GM19452 (cell line): ENCODE data around the gene SYNGR4.

Source experiments
- ATAC-seq: cut with Tn5 transposase; IDR thresholded peaks from one replicate; pipeline ENCODE4 v1.9.1; 2021; ENCODE audit not compliant: unreplicated experiment

SYNGR4 gene

DNA sequence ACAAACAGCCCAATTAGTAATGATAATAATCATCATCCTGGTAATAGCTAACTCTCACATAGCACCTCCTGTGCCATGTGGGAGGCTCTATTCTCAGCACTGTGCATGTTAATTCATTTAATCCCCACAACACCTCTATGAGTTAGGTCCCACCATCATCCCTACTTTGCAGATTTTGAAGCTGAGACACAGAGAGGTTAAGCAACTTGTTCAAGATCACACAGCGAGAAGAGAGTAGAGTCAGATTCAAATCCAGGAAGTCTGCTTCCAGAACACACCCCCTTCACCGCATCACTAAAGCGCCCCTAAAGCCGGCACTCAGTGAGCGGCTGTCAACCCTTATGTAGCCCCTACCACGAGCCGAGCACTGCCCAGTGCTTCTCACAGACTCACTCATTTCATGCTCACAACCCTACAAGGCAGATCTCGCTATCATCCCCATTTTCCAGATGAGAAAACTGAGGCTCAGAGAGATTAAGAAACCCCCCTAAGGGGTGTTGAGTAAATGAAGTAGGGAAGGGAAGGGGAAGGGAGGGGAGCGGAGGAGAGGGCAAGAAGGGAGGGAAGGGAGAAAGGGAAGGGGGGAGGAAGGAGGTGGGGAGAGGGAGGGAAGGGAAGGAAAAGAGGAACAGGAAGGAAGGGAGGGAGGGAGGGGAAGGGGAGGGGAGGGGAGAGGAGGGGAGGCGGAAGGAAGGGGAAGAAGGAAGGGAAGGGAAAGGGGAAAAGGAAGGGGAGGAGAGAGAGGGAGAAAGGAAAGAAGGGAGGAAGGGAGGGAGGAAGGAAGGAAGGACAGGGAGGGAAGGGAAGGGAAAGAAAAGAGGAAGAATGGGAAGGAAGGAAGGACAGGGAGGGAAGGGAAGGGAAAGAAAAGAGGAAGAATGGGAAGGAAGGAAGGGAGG, 22.4 kb upstream of the SYNGR4 start:
- ATAC-seq = no peak

DNA sequence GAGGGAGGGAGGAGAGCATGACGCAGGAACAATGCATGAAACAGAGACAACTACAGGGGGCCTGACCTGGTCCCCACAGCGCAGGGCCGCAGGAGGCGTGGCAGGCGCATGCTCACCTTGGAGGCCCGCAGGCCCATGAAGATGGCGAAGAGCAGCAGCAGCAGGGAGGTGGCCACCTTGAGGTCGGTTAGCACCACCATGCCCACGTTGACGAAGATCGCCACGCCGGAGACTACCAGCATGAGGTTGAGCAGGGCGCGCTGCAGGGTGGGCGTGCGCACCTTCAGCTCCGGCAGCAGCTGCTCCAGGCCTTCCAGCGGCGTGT, 21.8 kb upstream of the SYNGR4 start:
- no peak for ATAC-seq

DNA sequence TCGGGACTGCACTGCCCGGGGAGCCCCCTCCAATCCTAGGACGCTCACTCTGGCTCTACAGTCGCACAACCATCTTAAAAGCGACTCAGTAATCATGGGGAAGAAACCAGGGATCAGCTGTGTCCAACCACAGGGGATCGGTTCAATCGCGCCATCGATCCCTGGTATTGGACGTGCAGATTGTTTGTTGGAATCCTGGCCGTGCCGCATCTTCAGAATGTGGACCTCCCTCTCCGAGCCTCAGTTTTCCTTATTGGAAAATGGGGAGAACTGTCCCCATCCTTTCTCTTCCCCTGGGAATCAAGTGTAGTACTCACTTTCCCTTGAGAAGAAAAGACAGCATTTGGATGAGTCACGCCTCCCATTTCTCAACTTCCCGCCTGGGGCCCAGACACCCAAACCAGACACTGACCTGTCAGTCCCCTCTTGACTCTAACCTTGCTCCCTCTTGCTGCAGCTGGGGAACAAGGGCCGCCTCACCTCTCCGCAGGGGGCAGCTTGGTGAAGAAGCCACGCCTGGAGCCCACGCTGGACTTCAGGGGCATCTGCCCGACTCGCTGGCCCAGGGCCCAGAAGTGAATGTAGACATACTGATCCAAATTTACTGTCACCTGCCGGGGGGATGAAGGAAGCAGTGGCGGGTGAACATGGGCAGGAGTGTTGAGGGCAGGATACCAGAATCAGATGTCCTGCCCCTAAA, 21.2 kb upstream of the SYNGR4 start:
- no peak for ATAC-seq

DNA sequence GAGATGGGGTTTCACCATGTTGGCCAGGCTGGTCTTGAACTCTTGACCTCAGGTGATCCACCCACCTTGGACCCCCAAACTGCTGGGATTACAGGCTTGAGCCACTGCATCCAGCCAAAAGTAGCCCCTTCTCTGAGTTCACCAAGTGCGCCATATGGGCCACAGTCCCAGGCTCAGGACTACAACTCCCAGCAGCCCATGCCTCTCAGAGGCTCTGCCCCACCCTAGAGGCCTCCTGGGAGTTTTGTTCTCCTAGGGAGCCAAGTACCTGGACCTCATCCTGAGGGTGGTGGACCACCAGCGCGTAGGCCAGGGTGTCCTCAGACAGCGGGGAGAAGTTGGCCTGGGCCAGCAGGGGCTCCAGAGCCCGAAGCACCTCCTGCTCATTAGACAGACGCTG, 19.3 kb upstream of the SYNGR4 start:
- ATAC-seq = no peak

DNA sequence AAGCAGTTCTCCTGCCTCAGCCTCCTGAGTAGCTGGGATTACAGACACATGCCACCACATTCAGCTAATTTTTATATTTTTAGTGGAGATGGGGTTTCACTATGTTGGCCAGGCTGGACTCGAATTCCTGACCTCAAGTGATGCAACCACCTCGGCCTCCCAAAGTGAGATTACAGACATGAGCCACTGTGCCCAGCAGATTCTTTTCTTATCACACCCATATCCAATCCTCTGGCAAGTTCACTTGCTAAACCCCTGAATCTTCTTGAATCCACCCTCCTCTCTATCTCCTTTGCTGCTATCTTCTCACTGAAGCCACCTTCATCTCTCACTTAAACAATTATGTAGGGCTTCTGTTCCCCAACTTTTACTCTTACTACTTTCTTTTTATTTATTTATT, 18.0 kb upstream of the SYNGR4 start:
- no peak for ATAC-seq

DNA sequence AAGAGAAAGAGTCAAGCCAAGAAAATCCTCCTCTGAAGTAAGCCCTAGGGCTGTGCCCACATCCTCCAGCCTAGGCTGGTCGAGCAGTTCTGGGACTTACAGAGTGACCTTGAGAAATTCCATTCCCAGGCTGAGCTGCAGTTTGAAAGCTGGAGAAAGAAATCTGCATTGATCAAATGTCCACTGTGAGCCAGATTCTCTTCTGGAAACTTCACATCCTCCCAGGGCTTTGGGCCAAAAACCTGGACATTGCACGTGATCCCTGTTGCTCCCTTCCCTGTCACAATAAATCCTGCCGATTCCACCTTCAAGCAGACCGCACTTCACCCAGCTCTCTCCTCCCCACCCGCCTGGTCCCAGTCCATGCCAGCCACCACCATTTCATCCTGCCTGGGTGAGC, 16.1 kb upstream of the SYNGR4 start:
- no peak for ATAC-seq

DNA sequence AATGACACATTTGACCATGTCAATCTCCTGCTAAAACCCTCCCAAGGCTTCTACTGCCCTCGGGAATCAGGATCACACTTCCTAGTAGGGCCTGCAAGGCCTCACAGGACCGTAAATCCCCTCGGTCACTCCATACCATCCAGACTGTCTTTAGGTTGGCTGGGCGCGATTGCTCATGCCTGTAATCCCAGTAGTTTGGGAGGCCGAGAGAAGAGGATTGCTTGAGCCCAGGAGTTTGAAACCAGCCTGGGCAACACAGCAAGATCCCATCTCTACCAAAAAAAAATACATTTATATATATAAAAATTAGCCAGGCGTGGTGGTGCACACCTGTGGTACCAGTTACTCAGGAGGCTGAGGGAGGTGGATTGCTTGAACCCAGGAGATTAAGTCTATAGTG, 15.4 kb upstream of the SYNGR4 start:
- ATAC-seq = no peak

DNA sequence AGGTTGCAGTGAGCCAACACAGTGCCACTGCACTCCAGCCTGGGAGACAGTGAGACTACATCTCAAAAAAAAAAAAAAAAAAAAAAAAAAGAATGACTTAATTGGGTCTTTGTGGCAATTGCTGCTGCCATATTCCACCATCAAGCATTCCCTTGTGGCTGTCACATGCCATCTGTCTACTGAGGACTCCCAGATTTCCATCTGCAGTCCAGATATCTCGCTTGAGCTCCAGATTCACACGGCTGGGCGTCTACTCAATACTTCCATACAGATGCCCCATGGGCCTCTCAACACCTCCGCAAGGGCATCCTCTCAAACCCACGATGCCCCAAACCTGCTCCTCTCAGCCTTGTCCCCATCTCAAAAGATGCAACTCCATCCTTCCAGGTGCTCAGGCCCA, 13.3 kb upstream of the SYNGR4 start:
- ATAC-seq = no peak

DNA sequence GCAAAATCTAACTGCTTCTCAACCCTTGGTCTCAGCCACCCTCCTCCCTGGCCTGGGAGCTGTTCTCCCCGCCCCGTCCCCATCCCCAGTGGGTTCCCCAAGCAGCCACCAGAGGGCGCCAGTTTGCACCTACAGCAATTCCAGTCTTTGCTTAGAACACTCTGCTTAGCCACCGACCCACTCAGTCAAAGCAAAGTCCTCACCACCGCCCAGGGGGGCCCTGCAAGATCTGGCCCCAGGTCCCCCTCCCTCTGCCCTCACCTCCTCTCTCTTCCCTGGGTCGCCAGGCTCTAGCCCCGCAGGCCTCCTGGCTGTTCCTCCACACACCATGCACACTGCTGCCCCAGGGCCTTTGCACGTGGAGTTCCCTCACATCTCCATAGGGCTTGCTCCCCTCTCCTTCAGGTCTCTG, 12.8 kb upstream of the SYNGR4 start:
- ATAC-seq = no peak

DNA sequence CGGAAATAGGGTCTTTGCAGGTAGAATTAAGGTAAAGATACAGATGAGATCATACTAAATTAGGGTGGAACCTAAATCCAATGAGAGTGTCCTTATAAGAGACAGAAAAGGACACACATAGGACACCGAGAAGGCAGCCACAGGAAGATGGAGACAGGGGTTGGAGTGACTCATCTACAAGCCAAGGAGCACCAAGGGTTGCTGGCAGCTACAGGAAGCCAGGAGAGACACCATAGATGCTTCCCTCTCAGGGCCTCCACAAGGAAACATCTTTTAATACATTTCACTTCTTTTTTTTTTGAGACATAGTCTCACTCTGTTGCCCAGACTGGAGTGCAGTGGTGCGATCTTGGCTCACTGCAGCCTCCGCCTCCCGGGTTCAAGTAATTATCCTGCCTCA, 10.5 kb upstream of the SYNGR4 start:
- ATAC-seq = no peak

DNA sequence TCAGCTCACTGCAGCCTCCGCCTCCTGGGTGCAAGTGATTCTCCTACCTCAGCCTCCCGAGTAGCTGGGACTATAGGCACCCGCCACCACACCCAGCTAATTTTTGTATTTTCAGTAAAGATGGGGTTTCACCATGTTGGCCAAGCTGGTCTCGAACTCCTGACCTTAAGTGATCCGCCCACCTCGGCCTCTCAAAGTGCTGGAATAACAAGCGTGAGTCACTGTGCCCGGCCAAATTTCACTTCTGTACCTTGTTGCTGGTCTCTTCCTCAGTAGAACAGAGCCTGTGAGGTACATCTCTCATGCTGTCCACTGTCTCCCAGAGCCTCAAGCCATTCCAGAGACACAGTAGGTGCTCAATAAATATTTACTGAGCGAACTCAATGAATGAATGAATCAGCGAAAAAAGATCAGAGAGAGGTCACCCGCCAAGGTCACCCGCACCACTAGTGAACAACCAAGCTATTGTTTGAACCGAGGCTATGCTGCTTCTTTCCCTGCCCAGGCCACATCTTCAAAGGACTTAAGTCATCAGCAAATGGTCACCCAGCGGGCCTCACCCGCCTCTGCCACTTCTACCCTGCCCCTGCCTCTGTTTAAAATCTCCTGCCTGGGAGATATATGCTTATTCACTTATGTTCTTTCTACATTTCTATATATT, 9.7 kb upstream of the SYNGR4 start:
- ATAC-seq = no peak

DNA sequence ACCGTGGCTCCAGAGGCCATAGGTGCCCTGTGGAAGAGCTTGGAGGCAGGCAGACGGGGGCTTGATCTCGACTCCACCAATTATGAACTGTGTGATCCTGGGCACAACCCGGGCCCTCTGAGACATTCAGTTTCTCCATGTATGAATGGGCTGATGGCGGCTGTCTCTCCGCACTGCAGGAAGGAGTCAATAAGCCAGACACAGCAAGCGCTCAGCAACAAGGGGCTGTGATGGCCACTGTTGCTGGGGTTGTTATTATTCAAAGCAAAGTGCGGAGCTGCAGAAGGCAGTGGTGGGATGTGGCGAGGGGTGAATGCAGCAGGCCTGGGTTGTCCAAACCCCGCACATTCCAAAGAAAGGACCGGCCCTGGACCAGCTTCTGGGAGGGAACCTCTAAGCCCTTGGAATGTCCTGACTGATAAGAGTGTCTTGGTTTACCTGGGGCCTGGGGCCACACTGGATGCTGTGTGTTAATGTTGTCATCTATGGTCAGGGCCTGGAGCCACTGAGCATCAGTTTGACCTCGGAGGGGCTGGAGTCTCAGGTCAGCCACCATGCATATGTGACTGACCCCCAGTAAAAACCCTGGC, 8.7 kb upstream of the SYNGR4 start:
- ATAC-seq = no peak

DNA sequence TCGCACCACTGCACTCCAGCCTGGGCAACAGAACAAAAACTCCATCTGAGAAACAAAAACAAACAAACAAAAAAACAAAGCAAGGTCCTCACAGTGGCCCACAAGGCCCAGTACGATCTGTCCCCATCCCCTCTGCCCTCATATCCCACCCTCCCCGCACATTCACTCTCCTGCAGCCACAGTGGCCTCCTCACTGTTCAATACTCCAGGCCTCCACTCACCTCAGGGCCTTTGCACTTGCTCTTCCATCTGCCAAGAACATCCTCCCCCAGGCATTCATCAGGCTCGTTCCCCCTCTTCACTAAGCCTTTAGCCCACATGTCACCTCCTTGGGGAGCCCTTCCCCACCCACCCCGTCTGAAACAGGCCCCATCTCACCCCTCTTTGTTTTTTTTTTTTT, 5.0 kb upstream of the SYNGR4 start:
- ATAC-seq = no peak

DNA sequence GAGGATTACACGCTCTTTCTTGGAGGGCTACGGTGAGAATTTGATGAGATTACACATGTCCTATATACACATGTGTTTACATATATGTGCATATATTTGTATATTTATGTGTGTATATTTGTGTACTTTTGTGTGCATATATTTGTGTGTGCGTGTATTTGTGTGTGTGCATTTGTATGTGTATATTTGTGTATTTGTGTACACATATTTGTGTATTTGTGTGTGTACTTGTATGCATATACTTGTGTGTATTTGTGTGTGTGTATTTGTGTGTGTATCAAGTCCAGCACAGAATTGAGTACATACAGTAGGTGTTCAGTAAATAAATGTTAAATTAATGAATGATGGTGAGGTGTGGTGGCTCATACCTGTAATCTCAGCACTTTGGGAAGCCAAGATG, 2.3 kb upstream of the SYNGR4 start:
- ATAC-seq = no peak

DNA sequence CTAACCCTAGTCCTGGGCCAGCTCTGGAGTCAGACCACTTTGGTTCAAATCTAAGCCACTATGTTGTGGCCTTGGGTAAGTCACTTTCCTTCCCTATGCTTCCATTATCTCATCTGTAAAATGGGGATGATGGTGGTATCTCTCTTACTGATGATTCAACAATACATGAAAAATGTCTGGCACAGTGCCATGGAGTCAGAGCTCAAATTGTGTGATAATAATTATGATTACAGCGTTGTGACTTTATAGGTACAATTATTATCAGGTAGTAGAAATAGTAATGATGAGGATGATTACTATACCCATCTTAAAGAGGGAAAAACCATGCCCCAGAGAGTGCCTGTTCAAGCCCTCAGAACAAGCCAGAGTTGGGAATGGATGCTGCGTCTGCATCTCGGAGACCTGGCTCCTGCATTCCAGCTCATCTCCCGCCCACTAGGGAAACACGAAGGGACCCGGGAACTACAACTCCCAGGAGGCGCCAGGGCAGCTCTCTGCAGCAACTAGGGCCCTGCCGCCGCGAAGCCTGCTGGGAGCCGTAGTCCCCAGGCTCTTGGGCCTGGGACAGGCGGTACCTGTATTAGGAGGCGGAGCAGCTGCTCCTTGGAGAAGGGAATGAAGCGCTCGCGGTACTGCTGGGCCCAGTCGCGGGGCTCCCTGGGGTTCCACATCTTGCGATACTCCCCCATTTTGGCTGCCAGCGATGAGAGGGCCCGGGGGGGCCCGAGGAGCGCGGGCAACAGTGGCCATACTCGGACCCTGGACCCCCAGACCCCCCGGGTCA, 1.3 kb upstream of the SYNGR4 start:
- ATAC-seq = peak; percentile 61

DNA sequence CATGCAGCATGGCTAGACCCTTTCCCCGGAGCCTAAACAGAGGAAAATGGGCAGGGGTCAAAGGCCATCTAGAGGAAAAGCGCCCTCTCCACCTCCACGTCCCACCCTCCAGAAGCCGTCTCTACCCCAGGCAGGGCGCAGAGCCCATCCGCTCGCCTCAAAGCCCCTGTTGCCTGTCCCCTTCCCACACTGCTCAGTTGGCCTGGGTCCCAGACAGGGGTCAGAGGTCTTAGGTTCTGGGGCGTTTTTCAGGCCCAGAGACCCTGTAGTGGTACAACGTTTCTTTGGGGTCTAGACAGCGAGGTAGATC, 712 bp upstream of the SYNGR4 start:
- ATAC-seq = peak; percentile 9

DNA sequence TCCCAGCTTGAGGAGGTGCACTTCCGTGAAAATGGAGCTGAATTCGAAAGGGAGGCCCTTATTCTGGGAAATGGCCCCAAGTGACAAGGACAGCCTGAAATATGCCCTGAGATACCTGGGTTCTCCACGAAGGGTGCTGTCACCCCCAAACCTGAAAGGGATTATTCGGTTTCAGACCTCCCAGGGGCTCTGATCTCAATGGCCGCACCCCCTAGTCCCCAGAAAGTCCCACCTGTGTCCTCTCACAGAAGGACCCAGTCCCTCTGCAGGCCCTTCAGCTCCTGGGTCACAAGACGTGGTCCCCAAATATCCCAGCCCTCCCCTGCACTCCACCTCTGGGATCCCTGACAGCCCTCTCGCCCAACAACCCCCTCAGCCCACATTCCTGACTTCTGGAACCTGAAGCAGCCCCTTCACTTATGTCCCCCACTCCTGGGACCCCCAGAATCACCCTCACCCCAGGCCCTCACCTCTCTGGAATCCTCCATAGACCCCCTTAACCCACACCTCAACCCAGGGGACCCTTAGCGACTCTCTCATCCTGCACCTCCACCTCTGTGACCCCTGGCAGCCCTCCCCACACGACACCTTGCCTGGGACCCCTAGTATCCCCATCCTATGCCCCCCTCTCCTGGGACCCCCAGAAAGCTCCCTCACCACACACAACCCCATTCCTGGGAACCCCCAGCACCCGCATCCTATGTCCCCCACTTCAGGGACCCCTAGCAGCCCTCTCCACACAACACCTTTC, 606 bp downstream of the SYNGR4 start:
- ATAC-seq = no peak

DNA sequence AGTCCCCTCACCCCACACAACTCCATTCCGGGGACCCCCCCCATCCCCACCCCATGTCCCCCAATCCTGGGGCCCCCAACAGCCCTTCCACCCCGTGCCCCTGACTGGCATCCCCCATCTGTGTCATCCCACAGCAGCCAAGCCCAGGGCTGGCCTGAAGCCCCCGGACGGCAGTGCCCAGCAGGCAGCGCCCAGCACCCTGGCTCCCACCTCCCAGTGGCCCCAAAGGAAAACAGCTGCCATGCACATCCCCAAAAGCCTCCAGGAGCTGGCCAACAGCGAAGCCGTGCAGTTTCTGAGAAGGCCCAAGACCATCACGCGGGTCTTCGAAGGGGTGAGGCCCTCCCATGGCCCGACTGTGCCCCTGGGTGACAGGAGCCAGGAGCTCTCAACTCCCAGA, 1.4 kb downstream of the SYNGR4 start:
- ATAC-seq = no peak

DNA sequence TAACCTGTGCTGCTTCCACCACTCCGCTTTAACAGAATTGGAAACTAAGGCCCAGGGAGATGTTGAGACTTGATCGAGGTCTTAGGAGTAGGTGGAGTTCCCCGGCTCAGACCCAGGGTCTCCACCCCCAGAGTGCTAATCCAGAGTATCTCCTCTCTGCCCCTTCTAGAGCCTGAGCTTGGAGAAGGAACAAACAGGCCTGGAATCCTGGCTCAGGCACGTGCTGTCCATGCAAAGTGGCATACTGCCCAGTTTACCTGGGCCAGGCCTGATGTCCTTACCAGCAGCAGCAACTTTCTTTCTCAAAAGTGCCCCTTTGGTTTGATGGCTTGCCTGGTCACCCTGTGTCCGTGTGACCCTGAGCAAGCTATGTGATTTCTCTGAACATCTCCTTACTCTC, 3.7 kb downstream of the SYNGR4 start:
- ATAC-seq = no peak

DNA sequence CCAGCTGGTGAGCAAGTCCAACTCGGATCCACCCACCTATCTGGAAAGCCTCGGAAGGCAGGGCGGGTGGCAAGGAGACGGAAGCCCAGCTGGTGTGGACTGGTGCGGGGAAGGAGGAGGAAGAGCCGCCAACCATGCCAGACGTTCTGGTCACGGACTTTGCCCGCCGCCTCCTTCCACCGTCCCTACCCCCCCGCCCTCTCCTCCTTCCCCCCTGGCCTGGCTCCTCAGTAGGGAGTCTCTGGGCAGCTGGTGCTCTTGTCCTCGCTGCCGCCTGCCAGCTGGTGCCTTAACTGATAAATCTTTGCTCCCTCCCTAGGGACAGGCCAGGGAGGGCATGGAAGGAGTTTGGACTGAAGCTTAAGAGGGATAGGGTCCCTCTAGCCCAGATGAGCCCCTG, 4.8 kb downstream of the SYNGR4 start:
- no peak for ATAC-seq

DNA sequence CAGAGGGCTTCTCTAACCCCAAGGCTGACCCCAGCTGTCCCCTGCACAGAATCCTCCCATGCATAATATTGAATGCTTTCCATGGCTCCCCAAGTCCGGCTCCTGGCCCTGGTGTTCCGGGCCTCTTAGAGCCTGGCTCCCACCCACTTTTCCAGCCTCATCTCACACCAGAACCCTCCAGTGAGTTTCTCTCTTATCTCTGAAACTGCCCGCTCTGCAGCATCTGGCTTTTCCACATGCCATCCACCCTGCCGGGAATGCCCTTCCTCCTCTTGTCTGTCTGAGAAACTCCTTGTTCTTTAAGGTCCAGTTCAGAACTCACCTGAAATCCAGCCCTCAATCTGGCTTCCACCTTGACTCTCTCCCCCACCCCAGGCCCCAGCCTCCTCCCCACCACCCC, 6.8 kb downstream of the SYNGR4 start:
- ATAC-seq = no peak
